Stimulated activated memory B cell treated with anti-CD40 and anti-IgM and Interleukin-4, amounts not matched to agents 10 μg/mL and 1 μg/mL and 100 μg/mL, for 72 hours (primary cell): ENCODE data around the gene MAST4.

Source experiments
- ATAC-seq: fragments of 150-1000 bp; cut with Tn5 transposase; 2 replicates; pipeline ENCODE4 v1.10.0; 2021
- H3K27ac Mint-ChIP-seq: one replicate; pipeline ENCODE4 v1.8.0; 2022; ENCODE audit warnings: mild to moderate bottlenecking, mixed read lengths
- H3K27me3 Mint-ChIP-seq: one replicate; pipeline ENCODE4 v1.8.0; 2022; ENCODE audit warnings: mixed read lengths
- H3K36me3 Mint-ChIP-seq: one replicate; pipeline ENCODE4 v1.8.0; 2022; ENCODE audit warnings: mixed read lengths
- H3K4me1 Mint-ChIP-seq: one replicate; pipeline ENCODE4 v1.8.0; 2022; ENCODE audit warnings: mixed read lengths
- H3K4me3 Mint-ChIP-seq: one replicate; pipeline ENCODE4 v1.8.0; 2022; ENCODE audit warnings: mild to moderate bottlenecking, moderate library complexity, mixed read lengths
- H3K9me3 Mint-ChIP-seq: one replicate; pipeline ENCODE4 v1.8.0; 2022; ENCODE audit warnings: mixed read lengths

Gene MAST4

GRCh38 chr5:66897356-66897755, 301.2 kb downstream of the MAST4 start:
- H3K27ac Mint-ChIP-seq, result no peak overlapping the region
- no peak overlapping the region for H3K4me3 Mint-ChIP-seq
- no peaks in the 10 kb centered on the region for H3K9me3 Mint-ChIP-seq
- ATAC-seq, result no peak
- H3K4me1 Mint-ChIP-seq, result peaks cover 7% of the 10 kb centered on the region
- H3K27me3 Mint-ChIP-seq, result no peaks in the 10 kb centered on the region
- H3K36me3 Mint-ChIP-seq, result no peaks in the 10 kb centered on the region

- Mint-ChIP-seq H3K9me3 (no peaks in the 10 kb centered on the region), H3K27me3 (no peaks in the 10 kb centered on the region), H3K27ac (no peak overlapping the region), H3K4me1 (peaks cover 7% of the 10 kb centered on the region), H3K36me3 (no peaks in the 10 kb centered on the region), H3K4me3 (no peak overlapping the region)
- ATAC-seq, result no peak
Measured at GRCh38 chr5:66898241-66898995, 302.2 kb downstream of the MAST4 start.

GRCh38 chr5:66903218-66903617, 307.0 kb downstream of the MAST4 start:
- H3K27ac Mint-ChIP-seq, result no peak overlapping the region
- no peak overlapping the region for H3K4me3 Mint-ChIP-seq
- H3K4me1 Mint-ChIP-seq, result peaks cover 7% of the 10 kb centered on the region
- ATAC-seq, result no peak
- H3K27me3 Mint-ChIP-seq, result no peaks in the 10 kb centered on the region
- H3K9me3 Mint-ChIP-seq, result no peaks in the 10 kb centered on the region
- no peaks in the 10 kb centered on the region for H3K36me3 Mint-ChIP-seq

GRCh38 chr5:66903709-66904108, 307.5 kb downstream of the MAST4 start:
- no peak for ATAC-seq
- Mint-ChIP-seq H3K4me3 (no peak overlapping the region), H3K36me3 (no peaks in the 10 kb centered on the region), H3K9me3 (no peaks in the 10 kb centered on the region), H3K27me3 (no peaks in the 10 kb centered on the region), H3K4me1 (peaks cover 7% of the 10 kb centered on the region), H3K27ac (no peak overlapping the region)

- no peak overlapping the region for H3K4me3 Mint-ChIP-seq
- H3K27ac Mint-ChIP-seq, result no peak overlapping the region
- no peak for ATAC-seq
- no peaks in the 10 kb centered on the region for H3K36me3 Mint-ChIP-seq
- H3K4me1 Mint-ChIP-seq, result peaks cover 7% of the 10 kb centered on the region
- no peaks in the 10 kb centered on the region for H3K9me3 Mint-ChIP-seq
- H3K27me3 Mint-ChIP-seq, result no peaks in the 10 kb centered on the region
Measured at GRCh38 chr5:66904189-66904588, 308.0 kb downstream of the MAST4 start.

GRCh38 chr5:66906021-66906420, 309.8 kb downstream of the MAST4 start:
- ATAC-seq, result no peak
- Mint-ChIP-seq H3K4me3 (no peak overlapping the region), H3K27me3 (no peaks in the 10 kb centered on the region), H3K27ac (no peak overlapping the region), H3K4me1 (peaks cover 7% of the 10 kb centered on the region), H3K36me3 (no peaks in the 10 kb centered on the region), H3K9me3 (no peaks in the 10 kb centered on the region)

GRCh38 chr5:66908230-66908629, 312.0 kb downstream of the MAST4 start:
- peaks cover 7% of the 10 kb centered on the region for H3K4me1 Mint-ChIP-seq
- H3K27ac Mint-ChIP-seq, result no peak overlapping the region
- no peaks in the 10 kb centered on the region for H3K36me3 Mint-ChIP-seq
- H3K9me3 Mint-ChIP-seq, result no peaks in the 10 kb centered on the region
- H3K4me3 Mint-ChIP-seq, result no peak overlapping the region
- ATAC-seq, result no peak
- H3K27me3 Mint-ChIP-seq, result no peaks in the 10 kb centered on the region

- Mint-ChIP-seq H3K27ac (no peak overlapping the region), H3K36me3 (no peaks in the 10 kb centered on the region), H3K27me3 (no peaks in the 10 kb centered on the region), H3K9me3 (no peaks in the 10 kb centered on the region), H3K4me1 (peaks cover 7% of the 10 kb centered on the region), H3K4me3 (no peak overlapping the region)
- ATAC-seq, result no peak
Measured at GRCh38 chr5:66909364-66909763, 313.2 kb downstream of the MAST4 start.

- H3K27me3 Mint-ChIP-seq, result no peaks in the 10 kb centered on the region
- no peak overlapping the region for H3K4me3 Mint-ChIP-seq
- no peak overlapping the region for H3K27ac Mint-ChIP-seq
- no peak for ATAC-seq
- H3K4me1 Mint-ChIP-seq, result no peaks in the 10 kb centered on the region
- H3K9me3 Mint-ChIP-seq, result no peaks in the 10 kb centered on the region
- H3K36me3 Mint-ChIP-seq, result no peaks in the 10 kb centered on the region
Measured at GRCh38 chr5:66912787-66913186, 316.6 kb downstream of the MAST4 start.

GRCh38 chr5:66915531-66915930, 319.3 kb downstream of the MAST4 start:
- peaks cover 3% of the 10 kb centered on the region for H3K9me3 Mint-ChIP-seq
- H3K27ac Mint-ChIP-seq, result no peak overlapping the region
- H3K27me3 Mint-ChIP-seq, result no peaks in the 10 kb centered on the region
- no peak for ATAC-seq
- no peaks in the 10 kb centered on the region for H3K4me1 Mint-ChIP-seq
- no peak overlapping the region for H3K4me3 Mint-ChIP-seq
- peaks cover 6% of the 10 kb centered on the region for H3K36me3 Mint-ChIP-seq

GRCh38 chr5:66922881-66923280, 326.7 kb downstream of the MAST4 start:
- Mint-ChIP-seq H3K4me3 (no peak overlapping the region), H3K9me3 (peaks cover 3% of the 10 kb centered on the region), H3K27me3 (no peaks in the 10 kb centered on the region), H3K36me3 (peaks cover 6% of the 10 kb centered on the region), H3K4me1 (no peaks in the 10 kb centered on the region), H3K27ac (no peak overlapping the region)
- ATAC-seq, result no peak

GRCh38 chr5:66923457-66923856, 327.3 kb downstream of the MAST4 start:
- Mint-ChIP-seq H3K27me3 (no peaks in the 10 kb centered on the region), H3K4me3 (no peak overlapping the region), H3K36me3 (peaks cover 6% of the 10 kb centered on the region), H3K4me1 (no peaks in the 10 kb centered on the region), H3K9me3 (peaks cover 3% of the 10 kb centered on the region), H3K27ac (no peak overlapping the region)
- ATAC-seq, result no peak

- peaks cover 3% of the 10 kb centered on the region for H3K9me3 Mint-ChIP-seq
- peaks cover 3% of the 10 kb centered on the region for H3K4me1 Mint-ChIP-seq
- H3K27ac Mint-ChIP-seq, result no peak overlapping the region
- H3K36me3 Mint-ChIP-seq, result peaks cover 6% of the 10 kb centered on the region
- H3K4me3 Mint-ChIP-seq, result no peak overlapping the region
- no peaks in the 10 kb centered on the region for H3K27me3 Mint-ChIP-seq
- ATAC-seq, result no peak
Measured at GRCh38 chr5:66923922-66924321, 327.7 kb downstream of the MAST4 start.

GRCh38 chr5:66927140-66927539, 330.9 kb downstream of the MAST4 start:
- H3K27ac Mint-ChIP-seq, result no peak overlapping the region
- no peaks in the 10 kb centered on the region for H3K9me3 Mint-ChIP-seq
- H3K36me3 Mint-ChIP-seq, result no peaks in the 10 kb centered on the region
- no peaks in the 10 kb centered on the region for H3K27me3 Mint-ChIP-seq
- H3K4me1 Mint-ChIP-seq, result peaks cover 33% of the 10 kb centered on the region
- no peak for ATAC-seq
- H3K4me3 Mint-ChIP-seq, result no peak overlapping the region

GRCh38 chr5:66929281-66929680, 333.1 kb downstream of the MAST4 start:
- H3K4me3 Mint-ChIP-seq, result no peak overlapping the region
- ATAC-seq, result no peak
- H3K27me3 Mint-ChIP-seq, result no peaks in the 10 kb centered on the region
- no peak overlapping the region for H3K27ac Mint-ChIP-seq
- peaks cover 36% of the 10 kb centered on the region for H3K4me1 Mint-ChIP-seq
- no peaks in the 10 kb centered on the region for H3K36me3 Mint-ChIP-seq
- no peaks in the 10 kb centered on the region for H3K9me3 Mint-ChIP-seq

GRCh38 chr5:66929995-66930394, 333.8 kb downstream of the MAST4 start:
- H3K9me3 Mint-ChIP-seq, result no peaks in the 10 kb centered on the region
- H3K27me3 Mint-ChIP-seq, result no peaks in the 10 kb centered on the region
- H3K27ac Mint-ChIP-seq, result no peak overlapping the region
- H3K4me1 Mint-ChIP-seq, result peaks cover 36% of the 10 kb centered on the region
- H3K4me3 Mint-ChIP-seq, result no peak overlapping the region
- ATAC-seq, result peak; percentile 73
- H3K36me3 Mint-ChIP-seq, result no peaks in the 10 kb centered on the region
